HEK293 (cell line): ENCODE data around the gene SNRPB2.

Experiments
- CTCF ChIA-PET: fragments of 350-600 bp; formaldehyde crosslinking; extraction: SDS; loops from one replicate; lab custom pipeline; 2021; ENCODE audit warnings: antibody characterized with exemption; lab: Yijun Ruan, JAX
- POLR2A ChIA-PET: fragments of 300-600 bp; formaldehyde crosslinking; extraction: SDS; loops from one replicate; lab custom pipeline; 2020; ENCODE audit warnings: antibody characterized with exemption, inconsistent platforms; lab: Yijun Ruan, JAX
- H3K27ac ChIP-seq: fragments of 200-500 bp; sonication (Bioruptor generic); 2 replicates; pipeline ENCODE4 v1.5.1; 2014; ENCODE audit warnings: low read depth, low read length, control low read depth, inconsistent platforms; ENCODE audit errors: extremely low read depth
- H3K36me3 ChIP-seq, 2 experiments: fragments of 200-500 bp in 1 of 2; sonication (Bioruptor generic) in 1 of 2; 1 replicate in 1 of 2; 2 replicates in 1 of 2; pipeline ENCODE4 v1.5.1; 2014 to 2017; ENCODE audit warnings: inconsistent platforms in 2 of 2, low read length in 2 of 2; ENCODE audit not compliant: control insufficient read depth in 2 of 2, insufficient read depth in 1 of 2
- H3K4me1 ChIP-seq: fragments of 200-500 bp; sonication (Bioruptor generic); 2 replicates; pipeline ENCODE4 v1.5.1; 2014; ENCODE audit warnings: mild to moderate bottlenecking, low read length, inconsistent platforms; ENCODE audit not compliant: control insufficient read depth, insufficient read depth
- H3K4me3 ChIP-seq: 2 replicates; pipeline ENCODE4 v1.5.1; 2011; ENCODE audit warnings: low read depth, mild to moderate bottlenecking, control low read depth, low read length, moderate library complexity
- H3K9me3 ChIP-seq: fragments of 200-500 bp; sonication (Bioruptor generic); 2 replicates; pipeline ENCODE4 v1.5.1; 2014; ENCODE audit warnings: low read depth, low read length, inconsistent platforms; ENCODE audit not compliant: control insufficient read depth, insufficient read depth
- IKZF3 ChIP-seq: fragments of 450-650 bp; IDR thresholded peaks from 2 replicates; pipeline ENCODE4 v1.5.0; 2018; ENCODE audit warnings: missing biosample characterization, mild to moderate bottlenecking, missing genetic modification characterization, moderate library complexity
- PRDM1 ChIP-seq: fragments of 450-650 bp; formaldehyde crosslinking; IDR thresholded peaks from 2 replicates; pipeline ENCODE4; 2016; ENCODE audit warnings: missing biosample characterization, missing genetic modification characterization
- REST ChIP-seq: fragments of 450-650 bp; formaldehyde crosslinking; IDR thresholded peaks from 2 replicates; pipeline ENCODE4 v1.5.1; 2016; ENCODE audit warnings: missing biosample characterization, missing genetic modification characterization
- ZBTB10 ChIP-seq: fragments of 450-650 bp; formaldehyde crosslinking; IDR thresholded peaks from 2 replicates; pipeline ENCODE4 v1.5.1; 2016; ENCODE audit warnings: missing biosample characterization, missing genetic modification characterization
- ZNF121 ChIP-seq: fragments of 450-650 bp; formaldehyde crosslinking; IDR thresholded peaks from 2 replicates; pipeline ENCODE4 v1.5.1; 2016; ENCODE audit warnings: missing biosample characterization, missing genetic modification characterization
- ZNF132 ChIP-seq: fragments of 450-650 bp; formaldehyde crosslinking; IDR thresholded peaks from 2 replicates; pipeline ENCODE4 v1.5.1; 2017; ENCODE audit warnings: missing biosample characterization, missing genetic modification characterization, borderline replicate concordance
- ZNF138 ChIP-seq: fragments of 450-650 bp; formaldehyde crosslinking; IDR thresholded peaks from 2 replicates; pipeline ENCODE4 v1.5.1; 2016; ENCODE audit warnings: missing biosample characterization, missing genetic modification characterization, borderline replicate concordance
- ZNF211 ChIP-seq: fragments of 450-650 bp; formaldehyde crosslinking; IDR thresholded peaks from 2 replicates; pipeline ENCODE4 v1.5.1; 2016; ENCODE audit warnings: low read depth, missing biosample characterization, missing genetic modification characterization
- ZNF221 ChIP-seq: fragments of 450-650 bp; formaldehyde crosslinking; IDR thresholded peaks from 2 replicates; pipeline ENCODE4 v1.5.1; 2017; ENCODE audit warnings: missing biosample characterization, missing genetic modification characterization, borderline replicate concordance
- ZNF292 ChIP-seq: fragments of 450-650 bp; formaldehyde crosslinking; IDR thresholded peaks from 2 replicates; pipeline ENCODE4 v1.5.1; 2016; ENCODE audit warnings: low read depth, missing biosample characterization, missing genetic modification characterization, borderline replicate concordance
- ZNF560 ChIP-seq: fragments of 450-650 bp; formaldehyde crosslinking; IDR thresholded peaks from 2 replicates; pipeline ENCODE4 v1.5.1; 2017; ENCODE audit warnings: missing biosample characterization, missing genetic modification characterization, borderline replicate concordance
- ZSCAN4 ChIP-seq: fragments of 450-650 bp; formaldehyde crosslinking; IDR thresholded peaks from 2 replicates; pipeline ENCODE4 v1.5.1; 2017; ENCODE audit warnings: missing biosample characterization, missing genetic modification characterization
- TF ChIP-seq, protein P1 (sequence below): sonication (generic); formaldehyde crosslinking; IDR thresholded peaks from 2 replicates; pipeline ENCODE4 v1.8.1; 2022; ENCODE audit warnings: mild to moderate bottlenecking, moderate library complexity, missing genetic modification reagents
- TF ChIP-seq, protein P2 (sequence below): fragments of 450-650 bp; formaldehyde crosslinking; IDR thresholded peaks from 2 replicates; pipeline ENCODE4 v1.5.1; 2016; ENCODE audit warnings: missing biosample characterization, missing genetic modification characterization
- TF ChIP-seq, protein P3 (sequence below): fragments of 450-650 bp; formaldehyde crosslinking; IDR thresholded peaks from 2 replicates; pipeline ENCODE4 v1.5.1; 2016; ENCODE audit warnings: missing biosample characterization, missing genetic modification characterization

The SNRPB2 gene

GRCh38 chr20:16740365-16741072, 10.7 kb downstream of the SNRPB2 start:
- POLR2A ChIA-PET, result no interaction called here
- TF ChIP-seq, protein P1, sequence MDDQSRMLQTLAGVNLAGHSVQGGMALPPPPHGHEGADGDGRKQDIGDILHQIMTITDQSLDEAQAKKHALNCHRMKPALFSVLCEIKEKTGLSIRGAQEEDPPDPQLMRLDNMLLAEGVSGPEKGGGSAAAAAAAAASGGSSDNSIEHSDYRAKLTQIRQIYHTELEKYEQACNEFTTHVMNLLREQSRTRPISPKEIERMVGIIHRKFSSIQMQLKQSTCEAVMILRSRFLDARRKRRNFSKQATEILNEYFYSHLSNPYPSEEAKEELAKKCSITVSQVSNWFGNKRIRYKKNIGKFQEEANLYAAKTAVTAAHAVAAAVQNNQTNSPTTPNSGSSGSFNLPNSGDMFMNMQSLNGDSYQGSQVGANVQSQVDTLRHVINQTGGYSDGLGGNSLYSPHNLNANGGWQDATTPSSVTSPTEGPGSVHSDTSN, result no peak
- TF ChIP-seq, protein P2, sequence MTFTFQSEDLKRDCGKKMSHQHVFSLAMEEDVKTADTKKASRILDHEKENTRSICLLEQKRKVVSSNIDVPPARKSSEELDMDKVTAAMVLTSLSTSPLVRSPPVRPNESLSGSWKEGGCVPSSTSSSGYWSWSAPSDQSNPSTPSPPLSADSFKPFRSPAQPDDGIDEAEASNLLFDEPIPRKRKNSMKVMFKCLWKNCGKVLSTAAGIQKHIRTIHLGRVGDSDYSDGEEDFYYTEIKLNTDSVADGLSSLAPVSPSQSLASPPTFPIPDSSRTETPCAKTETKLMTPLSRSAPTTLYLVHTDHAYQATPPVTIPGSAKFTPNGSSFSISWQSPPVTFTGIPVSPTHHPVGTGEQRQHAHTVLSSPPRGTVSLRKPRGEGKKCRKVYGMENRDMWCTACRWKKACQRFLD, result no peak
- TF ChIP-seq PRDM1 (tag by site-specific recombination), result no peak
- TF ChIP-seq ZNF292 (tag by site-specific recombination), result no peak
- TF ChIP-seq IKZF3, result no peak
- no peak for TF ChIP-seq REST (tag by site-specific recombination)
- TF ChIP-seq, protein P3, sequence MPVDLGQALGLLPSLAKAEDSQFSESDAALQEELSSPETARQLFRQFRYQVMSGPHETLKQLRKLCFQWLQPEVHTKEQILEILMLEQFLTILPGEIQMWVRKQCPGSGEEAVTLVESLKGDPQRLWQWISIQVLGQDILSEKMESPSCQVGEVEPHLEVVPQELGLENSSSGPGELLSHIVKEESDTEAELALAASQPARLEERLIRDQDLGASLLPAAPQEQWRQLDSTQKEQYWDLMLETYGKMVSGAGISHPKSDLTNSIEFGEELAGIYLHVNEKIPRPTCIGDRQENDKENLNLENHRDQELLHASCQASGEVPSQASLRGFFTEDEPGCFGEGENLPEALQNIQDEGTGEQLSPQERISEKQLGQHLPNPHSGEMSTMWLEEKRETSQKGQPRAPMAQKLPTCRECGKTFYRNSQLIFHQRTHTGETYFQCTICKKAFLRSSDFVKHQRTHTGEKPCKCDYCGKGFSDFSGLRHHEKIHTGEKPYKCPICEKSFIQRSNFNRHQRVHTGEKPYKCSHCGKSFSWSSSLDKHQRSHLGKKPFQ (tag by site-specific recombination), result no peak
- no peak for TF ChIP-seq ZNF121 (tag by site-specific recombination)
- TF ChIP-seq ZBTB10 (tag by site-specific recombination), result no peak
- no peak for TF ChIP-seq ZNF211 (tag by site-specific recombination)
- TF ChIP-seq ZNF138 (tag by site-specific recombination), result no peak
- no peak for TF ChIP-seq ZNF560 (tag by site-specific recombination)
- TF ChIP-seq, all 188 proteins: peak for 0
- peaks cover 24 to 62% of the 10 kb centered on the region in 2 experiments for H3K36me3 ChIP-seq
- no peaks in the 10 kb centered on the region for H3K4me1 ChIP-seq
- H3K9me3 ChIP-seq, result no peaks in the 10 kb centered on the region
- CTCF ChIA-PET, result interaction anchor here (0.9 to 1.3 kb wide), 3 partner anchors 10 to 223 kb away, joined by 3 to 4 read pairs (median 3); no protein-coding TSS in a partner anchor
- H3K4me3 ChIP-seq, result no peak overlapping the region
- no peak overlapping the region for H3K27ac ChIP-seq

DNA sequence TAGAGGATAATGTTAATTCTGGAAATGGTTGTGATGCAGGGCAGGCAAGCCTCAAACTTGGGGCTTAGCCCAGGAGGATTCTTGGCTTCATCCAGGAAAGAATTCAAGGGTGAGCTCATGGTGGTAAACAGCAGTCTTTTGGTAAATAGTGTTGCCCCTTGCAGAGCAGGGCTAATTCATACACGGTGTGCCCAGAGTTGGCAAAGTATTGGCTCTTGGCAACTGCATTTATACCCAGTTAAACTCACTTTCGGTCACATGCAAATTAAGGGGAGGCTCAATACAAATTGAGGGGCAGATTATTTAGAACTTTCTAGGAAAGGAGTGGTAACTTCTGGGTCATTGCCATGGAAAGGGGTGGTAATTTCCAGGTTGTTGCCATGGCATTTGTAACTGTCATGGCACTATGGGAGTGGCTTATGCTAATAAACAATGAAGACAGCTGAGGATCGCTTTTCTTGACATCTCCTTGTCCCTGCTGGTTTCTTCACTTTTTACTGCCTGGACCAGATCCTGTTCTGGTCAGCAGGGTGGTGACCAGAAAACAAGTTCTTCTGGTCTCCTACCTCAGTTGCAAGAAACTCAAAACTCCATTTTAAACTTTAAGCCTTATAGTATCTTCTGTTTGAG, 14.5 kb downstream of the SNRPB2 start:
- CTCF ChIA-PET, result interaction anchor here (0.8 kb wide), 1 partner anchor 271 kb away, joined by 6 read pairs; no protein-coding TSS in a partner anchor
- Histone ChIP-seq H3K36me3 (peaks cover 4 to 29% of the 10 kb centered on the region in 2 experiments; a peak in 2 of 3 replicates), H3K4me1 (no peaks in the 10 kb centered on the region), H3K4me3 (no peak overlapping the region), H3K27ac (no peak overlapping the region)
- POLR2A ChIA-PET, result no interaction called here
- TF ChIP-seq ZSCAN4 (tag by site-specific recombination), result no peak
- no peak for TF ChIP-seq ZNF221 (tag by site-specific recombination)
- TF ChIP-seq ZNF132 (tag by site-specific recombination), result no peak
- TF ChIP-seq, all 188 proteins: peak for 0
- no peaks in the 10 kb centered on the region for H3K9me3 ChIP-seq
